GM18517 (cell line): ENCODE results near the gene ERCC6.
A peak's percentile ranks its signal among the peaks of the same experiment; 100 is the strongest.

Experiments used
- ATAC-seq: cut with Tn5 transposase; IDR thresholded peaks from one replicate; pipeline ENCODE4 v1.9.1; 2021; ENCODE audit warnings: mild to moderate bottlenecking, moderate library complexity; ENCODE audit not compliant: unreplicated experiment

The ERCC6 gene

GRCh38 chr10:49549640-49550346 lies 10.9 kb upstream of the ERCC6 start:
- ATAC-seq: no peak

GRCh38 chr10:49543604-49544003 lies 4.7 kb upstream of the ERCC6 start:
- no peak for ATAC-seq

DNA sequence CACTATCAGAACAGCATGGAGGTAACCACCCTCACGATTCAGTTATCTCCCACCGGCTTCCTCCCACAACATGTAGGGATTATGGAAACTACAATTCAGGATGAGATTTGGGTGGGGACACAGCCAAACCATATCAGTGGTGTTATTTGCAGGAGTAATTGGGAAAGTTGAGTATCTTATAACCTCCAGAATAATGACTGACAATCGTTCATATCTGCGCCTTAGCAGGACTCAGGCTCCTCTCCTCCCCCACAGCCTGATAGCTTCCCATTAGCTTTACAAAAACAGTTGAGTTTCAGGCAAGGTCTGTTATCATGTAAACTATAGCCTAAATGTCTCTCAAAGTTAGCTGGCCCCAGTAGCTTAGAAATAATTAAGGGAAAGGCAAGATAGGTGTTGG lies 3.4 kb upstream of the ERCC6 start:
- no peak for ATAC-seq

DNA sequence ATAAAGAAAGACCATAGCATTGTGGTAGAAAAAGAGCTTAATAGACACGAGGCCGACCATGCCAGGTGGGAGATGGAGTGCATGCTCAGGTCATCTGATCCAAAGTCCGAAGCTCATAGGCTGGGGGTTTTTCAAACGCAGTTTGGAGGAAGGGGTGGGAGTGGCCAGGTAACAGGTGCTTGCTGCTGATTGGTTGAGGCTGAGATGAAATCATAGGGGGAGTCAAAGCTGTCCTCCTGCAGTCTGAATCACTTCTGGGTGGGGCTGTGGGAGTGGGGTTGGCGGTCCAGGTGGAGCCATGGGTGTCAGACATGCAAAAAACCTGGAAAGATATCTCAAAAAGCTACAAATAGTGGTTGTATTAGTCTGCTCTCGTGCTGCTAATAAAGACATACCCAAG lies 2.8 kb upstream of the ERCC6 start:
- no peak for ATAC-seq

GRCh38 chr10:49540056-49540797 lies 1.3 kb upstream of the ERCC6 start:
- no peak for ATAC-seq

- peak; percentile 0 for ATAC-seq
Observed at GRCh38 chr10:49539320-49539885, 482 bp upstream of the ERCC6 start.

- ATAC-seq: peak; percentile 70
Observed at GRCh38 chr10:49534670-49535381, 4.1 kb downstream of the ERCC6 start.

- ATAC-seq: no peak
Observed at GRCh38 chr10:49532461-49532860, 6.5 kb downstream of the ERCC6 start.

- ATAC-seq: no peak
Observed at GRCh38 chr10:49528977-49529506, 9.9 kb downstream of the ERCC6 start.

DNA sequence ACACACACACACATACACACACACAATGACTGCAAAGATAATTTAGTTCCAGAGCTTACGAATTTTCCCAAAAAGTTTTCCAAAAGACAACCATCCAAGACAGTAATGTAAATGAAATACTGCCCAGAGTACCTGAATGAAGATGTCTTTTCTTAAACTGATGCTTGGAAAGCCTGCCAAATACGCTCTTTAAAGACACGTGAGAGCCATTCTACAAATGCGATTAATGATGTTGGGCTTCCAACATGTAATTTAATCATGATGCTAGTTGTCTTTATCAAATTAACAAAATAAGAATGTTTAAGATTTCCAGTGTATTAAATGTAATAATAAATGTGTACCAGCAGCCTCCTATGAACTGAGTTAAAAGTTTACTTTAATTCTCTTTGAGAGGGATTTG lies 11.1 kb downstream of the ERCC6 start:
- no peak for ATAC-seq

DNA sequence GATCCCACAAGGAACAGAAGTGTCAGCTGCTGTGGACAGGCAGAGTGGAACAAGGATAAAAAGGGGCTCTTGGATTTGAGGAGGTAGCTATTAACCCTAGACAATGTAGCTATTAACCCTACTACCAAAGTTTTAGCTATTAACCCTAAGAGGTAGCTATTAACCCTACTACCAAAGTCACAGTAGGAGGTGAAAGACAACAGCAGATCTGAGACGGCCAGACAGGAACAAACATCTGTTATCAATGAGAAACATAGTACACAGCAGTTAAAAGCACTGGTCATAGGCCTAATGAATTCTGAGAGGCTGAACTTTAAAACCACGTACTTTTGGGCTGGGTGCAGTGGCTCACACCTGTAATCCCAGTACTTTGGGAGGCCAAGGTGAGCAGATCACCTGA lies 11.9 kb downstream of the ERCC6 start:
- ATAC-seq: no peak

GRCh38 chr10:49526619-49527018 lies 12.3 kb downstream of the ERCC6 start:
- ATAC-seq: no peak

DNA sequence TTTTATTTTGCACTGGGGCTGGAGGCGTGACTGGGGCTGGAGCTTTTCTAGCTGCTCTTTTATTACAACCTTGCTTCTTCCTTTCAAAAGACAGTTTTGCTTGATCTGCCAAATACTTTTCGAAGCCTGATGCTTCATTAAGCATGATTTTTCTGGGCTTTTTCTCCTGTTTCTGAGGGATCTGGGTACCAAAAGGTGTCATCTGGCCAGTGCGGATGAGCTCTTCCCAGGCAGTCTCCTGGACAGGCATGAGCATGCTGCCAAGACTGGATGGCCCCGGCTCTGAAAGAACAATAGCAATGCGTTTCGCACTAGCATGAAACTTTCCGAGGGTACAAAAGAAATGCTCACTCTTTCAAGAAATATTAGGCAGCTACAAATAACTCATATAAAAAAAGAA lies 14.4 kb downstream of the ERCC6 start:
- ATAC-seq: no peak

DNA sequence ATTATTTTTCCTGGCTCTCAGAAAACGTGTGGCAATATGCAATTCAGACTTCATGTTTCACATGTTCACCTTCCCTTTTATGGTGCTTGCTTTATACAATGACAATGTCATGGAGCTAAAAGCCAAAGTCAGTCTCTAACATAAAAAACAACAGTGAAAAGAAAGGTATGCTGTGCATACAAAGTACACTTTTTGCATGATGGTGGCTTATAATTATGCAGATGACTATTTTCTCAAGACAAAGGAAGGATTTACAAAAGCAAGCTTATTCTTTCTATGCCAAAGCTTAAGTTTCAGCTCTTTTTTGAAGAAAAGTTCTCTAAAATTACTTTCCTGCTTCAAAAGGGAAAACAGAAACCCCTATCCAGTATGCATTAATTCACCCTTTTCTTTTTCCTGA lies 15.6 kb downstream of the ERCC6 start:
- ATAC-seq: no peak

GRCh38 chr10:49521062-49521461 lies 17.9 kb downstream of the ERCC6 start:
- no peak for ATAC-seq

GRCh38 chr10:49520122-49520775 lies 18.7 kb downstream of the ERCC6 start:
- ATAC-seq: no peak

- ATAC-seq: no peak
Observed at GRCh38 chr10:49519717-49520116, 19.2 kb downstream of the ERCC6 start.

- no peak for ATAC-seq
Observed at GRCh38 chr10:49518982-49519578, 19.8 kb downstream of the ERCC6 start.

DNA sequence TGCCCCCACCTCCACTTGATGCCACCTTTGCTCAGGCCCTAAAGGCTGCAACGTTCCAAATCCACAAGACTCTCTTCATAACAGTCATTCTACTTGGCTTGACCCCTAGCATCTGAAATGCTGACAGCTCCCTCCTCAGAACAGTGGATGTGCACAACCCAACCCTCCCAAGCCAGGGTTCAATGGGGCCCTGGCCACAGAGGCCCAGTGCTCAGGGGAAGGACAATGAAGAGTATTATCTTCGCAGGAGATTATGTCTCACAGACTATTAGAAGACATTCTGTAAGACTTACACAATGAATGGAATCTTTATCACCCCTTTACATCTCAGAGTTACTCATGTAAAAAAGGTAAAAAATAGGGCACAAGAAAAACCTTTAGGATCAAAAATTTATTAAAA lies 20.4 kb downstream of the ERCC6 start:
- ATAC-seq: no peak

- ATAC-seq: no peak
Observed at GRCh38 chr10:49516216-49516970, 22.5 kb downstream of the ERCC6 start.
